ENCODE results near the gene OVOL3.

The OVOL3 gene

DNA sequence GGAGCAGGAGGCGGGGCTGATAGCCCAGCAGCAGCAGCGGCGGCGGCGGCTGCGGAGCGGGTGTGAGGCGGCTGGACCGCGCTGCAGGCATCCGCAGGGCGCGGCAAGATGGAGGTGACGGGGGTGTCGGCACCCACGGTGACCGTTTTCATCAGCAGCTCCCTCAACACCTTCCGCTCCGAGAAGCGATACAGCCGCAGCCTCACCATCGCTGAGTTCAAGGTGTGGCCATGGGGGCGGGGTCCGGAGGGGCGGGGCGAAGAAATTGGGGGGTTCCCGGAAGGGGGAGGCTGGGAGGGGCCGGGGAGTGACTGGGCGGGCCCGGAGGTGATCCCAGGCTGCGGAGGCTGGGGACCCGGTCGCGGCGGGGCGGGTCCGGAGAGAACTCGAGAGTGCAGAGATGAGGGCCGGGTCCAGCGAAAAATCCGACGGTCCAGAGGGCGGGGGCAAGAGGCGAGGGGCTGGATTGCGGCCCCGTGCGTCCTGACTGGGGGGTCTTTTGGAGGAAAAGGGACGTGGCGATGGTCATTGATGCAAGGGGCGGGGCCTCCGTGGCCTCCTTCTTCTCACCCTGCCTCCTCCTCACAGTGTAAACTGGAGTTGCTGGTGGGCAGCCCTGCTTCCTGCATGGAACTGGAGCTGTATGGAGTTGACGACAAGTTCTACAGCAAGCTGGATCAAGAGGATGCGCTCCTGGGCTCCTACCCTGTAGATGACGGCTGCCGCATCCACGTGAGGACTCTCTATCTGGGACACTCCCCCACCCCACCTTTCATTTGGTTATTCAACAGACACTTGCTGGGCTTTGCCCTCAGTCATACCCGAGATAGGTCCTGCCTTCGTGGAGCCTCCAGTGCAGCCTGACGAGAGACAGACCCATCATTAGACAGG lies 4.8 kb downstream of the OVOL3 start, which contains the start of gene TBCB:
TBCB (plus strand) TSS at position 16 of the 891 bp plus-strand sequence; CDS start at position 109, 93 bp downstream.
- peak; percentile 25 for DNase-seq (ENCODE audit: low read depth)
- peak within 1 kb of the TSS; percentile 94 for H3K4me3 ChIP-seq (replicated peaks; ENCODE audit: low read depth, low read length)
- TF ChIP-seq, protein P1, sequence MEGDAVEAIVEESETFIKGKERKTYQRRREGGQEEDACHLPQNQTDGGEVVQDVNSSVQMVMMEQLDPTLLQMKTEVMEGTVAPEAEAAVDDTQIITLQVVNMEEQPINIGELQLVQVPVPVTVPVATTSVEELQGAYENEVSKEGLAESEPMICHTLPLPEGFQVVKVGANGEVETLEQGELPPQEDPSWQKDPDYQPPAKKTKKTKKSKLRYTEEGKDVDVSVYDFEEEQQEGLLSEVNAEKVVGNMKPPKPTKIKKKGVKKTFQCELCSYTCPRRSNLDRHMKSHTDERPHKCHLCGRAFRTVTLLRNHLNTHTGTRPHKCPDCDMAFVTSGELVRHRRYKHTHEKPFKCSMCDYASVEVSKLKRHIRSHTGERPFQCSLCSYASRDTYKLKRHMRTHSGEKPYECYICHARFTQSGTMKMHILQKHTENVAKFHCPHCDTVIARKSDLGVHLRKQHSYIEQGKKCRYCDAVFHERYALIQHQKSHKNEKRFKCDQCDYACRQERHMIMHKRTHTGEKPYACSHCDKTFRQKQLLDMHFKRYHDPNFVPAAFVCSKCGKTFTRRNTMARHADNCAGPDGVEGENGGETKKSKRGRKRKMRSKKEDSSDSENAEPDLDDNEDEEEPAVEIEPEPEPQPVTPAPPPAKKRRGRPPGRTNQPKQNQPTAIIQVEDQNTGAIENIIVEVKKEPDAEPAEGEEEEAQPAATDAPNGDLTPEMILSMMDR (IDR thresholded peaks at IDR 0.05; ENCODE audit: low read length, missing control alignments), result no peak

DNA sequence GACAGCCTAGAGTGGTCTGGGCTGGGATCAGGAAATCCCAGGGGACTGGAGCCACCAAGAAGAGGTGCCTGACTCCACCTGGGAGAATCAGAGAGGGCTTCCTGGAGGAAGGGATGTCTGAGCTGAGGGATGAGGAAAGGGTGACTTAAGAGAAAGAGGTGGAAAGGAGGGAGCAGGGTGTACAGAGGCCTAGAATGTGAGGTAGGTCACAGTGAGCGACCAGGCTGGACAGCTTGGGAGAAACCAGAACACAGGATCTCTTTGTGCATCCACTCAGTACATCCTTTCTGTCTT lies 5.3 kb downstream of the OVOL3 start:
- TF ChIP-seq, protein P1 (IDR thresholded peaks at IDR 0.05; ENCODE audit: low read length, missing control alignments), result no peak
- no peak for DNase-seq (ENCODE audit: low read depth)
- peak overlapping the region; percentile 94 for H3K4me3 ChIP-seq (replicated peaks; ENCODE audit: low read depth, low read length)

DNA sequence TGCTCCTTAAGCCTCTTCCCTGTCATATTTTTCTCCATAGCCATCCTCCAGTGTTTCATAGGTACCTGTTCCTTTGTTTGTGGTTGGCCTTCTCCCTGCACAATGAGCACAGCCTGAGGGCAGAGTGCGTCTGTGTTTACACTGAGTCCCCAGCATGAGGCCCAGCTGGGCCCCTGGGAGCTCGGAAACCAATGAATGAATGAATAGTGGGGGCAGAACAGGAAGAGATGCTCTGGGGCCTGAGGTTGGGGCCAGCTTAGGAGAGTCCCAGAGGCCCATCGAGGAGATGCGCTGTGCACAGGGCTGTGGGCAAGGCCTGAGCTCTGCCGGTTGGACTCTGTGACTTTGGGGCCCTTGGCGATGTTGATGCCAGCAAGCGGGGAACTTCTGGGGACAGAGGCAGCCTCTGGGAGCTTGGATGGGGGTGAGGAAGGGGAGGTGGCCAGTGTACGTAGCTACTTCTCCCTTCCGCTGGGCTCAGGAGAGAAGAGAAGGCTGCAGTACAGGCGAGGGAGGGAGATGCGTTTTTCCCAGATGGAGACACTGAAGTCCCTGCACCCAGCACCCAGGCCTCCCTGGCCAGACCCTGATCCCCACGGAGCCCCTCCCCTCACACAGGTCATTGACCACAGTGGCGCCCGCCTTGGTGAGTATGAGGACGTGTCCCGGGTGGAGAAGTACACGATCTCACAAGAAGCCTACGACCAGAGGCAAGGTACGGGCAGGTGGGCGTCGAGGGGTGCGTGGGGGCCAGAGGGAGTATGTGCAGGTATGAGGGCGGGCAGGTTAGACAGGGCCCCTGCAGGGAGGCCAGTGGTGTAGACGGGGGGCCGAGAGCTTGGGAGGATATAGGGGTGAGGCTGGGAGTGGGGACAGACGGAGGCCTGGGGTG lies 9.4 kb downstream of the OVOL3 start:
- no peak overlapping the region for H3K4me3 ChIP-seq (replicated peaks; ENCODE audit: low read depth, low read length)
- DNase-seq (ENCODE audit: low read depth), result no peak
- TF ChIP-seq, protein P1 (IDR thresholded peaks at IDR 0.05; ENCODE audit: low read length, missing control alignments), result no peak

DNA sequence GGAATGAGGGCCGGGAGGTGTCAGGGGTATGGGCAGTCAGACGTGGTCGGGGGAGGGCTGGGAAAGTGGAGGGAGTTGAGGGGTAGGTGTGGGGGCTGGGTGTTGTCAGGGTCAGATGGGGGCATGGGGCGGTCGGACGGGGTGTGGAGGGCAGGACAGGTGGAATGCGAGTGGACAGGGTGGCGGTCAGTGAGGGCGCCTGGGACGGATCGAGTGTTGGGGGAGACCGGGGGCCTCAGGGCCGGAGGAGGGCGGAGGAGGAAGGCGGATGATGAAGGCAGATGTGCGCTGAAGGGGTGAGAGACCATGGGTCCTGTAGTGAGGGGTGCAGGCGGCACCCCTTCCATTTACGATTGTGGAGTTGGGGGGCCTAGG lies 10.0 kb downstream of the OVOL3 start:
- no peak overlapping the region for H3K4me3 ChIP-seq (replicated peaks; ENCODE audit: low read depth, low read length)
- TF ChIP-seq, protein P1 (IDR thresholded peaks at IDR 0.05; ENCODE audit: low read length, missing control alignments), result no peak
- DNase-seq (ENCODE audit: low read depth), result no peak

DNA sequence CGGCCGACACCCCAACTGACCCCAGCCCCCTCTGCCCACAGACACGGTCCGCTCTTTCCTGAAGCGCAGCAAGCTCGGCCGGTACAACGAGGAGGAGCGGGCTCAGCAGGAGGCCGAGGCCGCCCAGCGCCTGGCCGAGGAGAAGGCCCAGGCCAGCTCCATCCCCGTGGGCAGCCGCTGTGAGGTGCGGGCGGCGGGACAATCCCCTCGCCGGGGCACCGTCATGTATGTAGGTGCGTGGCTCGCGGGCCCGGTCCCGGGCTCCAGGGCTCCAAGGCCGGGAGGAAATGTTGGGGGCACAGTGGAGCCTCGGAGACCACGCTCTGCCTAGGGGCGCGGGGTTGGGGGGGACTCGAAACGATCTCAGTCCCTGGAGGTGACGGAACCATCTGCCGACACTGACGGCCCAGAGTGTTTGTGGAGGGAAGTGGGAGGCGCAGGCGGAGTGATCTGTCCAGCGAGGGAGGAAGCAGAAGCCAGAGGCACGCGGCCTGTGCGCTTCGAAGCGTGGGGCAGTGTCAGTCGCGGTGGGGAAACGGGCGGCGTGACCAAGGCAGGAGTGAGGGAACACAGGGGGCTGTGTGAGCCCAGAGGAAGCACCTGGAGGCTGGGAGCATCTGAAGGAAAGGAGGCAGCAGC lies 10.7 kb downstream of the OVOL3 start:
- DNase-seq (ENCODE audit: low read depth), result no peak
- TF ChIP-seq, protein P1 (IDR thresholded peaks at IDR 0.05; ENCODE audit: low read length, missing control alignments), result no peak
- H3K4me3 ChIP-seq (replicated peaks; ENCODE audit: low read depth, low read length), result no peak overlapping the region

DNA sequence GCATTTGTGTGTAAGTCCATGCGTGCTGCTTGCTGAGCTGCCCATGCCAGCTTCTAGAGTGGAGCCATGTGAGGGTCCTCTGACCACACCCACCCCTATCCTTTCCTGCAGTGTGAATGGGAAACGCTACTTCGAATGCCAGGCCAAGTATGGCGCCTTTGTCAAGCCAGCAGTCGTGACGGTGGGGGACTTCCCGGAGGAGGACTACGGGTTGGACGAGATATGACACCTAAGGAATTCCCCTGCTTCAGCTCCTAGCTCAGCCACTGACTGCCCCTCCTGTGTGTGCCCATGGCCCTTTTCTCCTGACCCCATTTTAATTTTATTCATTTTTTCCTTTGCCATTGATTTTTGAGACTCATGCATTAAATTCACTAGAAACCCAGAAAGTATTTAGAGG lies 14.6 kb downstream of the OVOL3 start:
- H3K4me3 ChIP-seq (replicated peaks; ENCODE audit: low read depth, low read length), result no peak overlapping the region
- DNase-seq (ENCODE audit: low read depth), result no peak
- TF ChIP-seq, protein P1 (IDR thresholded peaks at IDR 0.05; ENCODE audit: low read length, missing control alignments), result no peak

Measured in fibroblast of pulmonary artery (primary cell).